ENCODE data around the gene CALY.

CALY gene

GRCh38 chr10:133350950-133351329, 14.2 kb upstream of the CALY start:
- H3K18ac ChIP-seq (ENCODE audit: low read length): no peak overlapping the region
- no CpG with 5 or more reads among the region's 13 CpGs for WGBS (ENCODE audit: extremely low coverage, insufficient coverage, insufficient read length)
- H3K4me2 ChIP-seq (ENCODE audit: low read length): no peak overlapping the region
- no peak overlapping the region for H2BK12ac ChIP-seq (ENCODE audit: low read length)
- no peak overlapping the region for H4K8ac ChIP-seq (ENCODE audit: low read depth, low read length)
- H3K23ac ChIP-seq (ENCODE audit: low read length): no peak overlapping the region
- no peaks in the 10 kb centered on the region for H3K27me3 ChIP-seq (ENCODE audit: insufficient read depth, low read length)
- H3K79me1 ChIP-seq (ENCODE audit: low read length): no peaks in the 10 kb centered on the region
- no peak overlapping the region for H3K9ac ChIP-seq (ENCODE audit: low read length)
- H2AFZ ChIP-seq (ENCODE audit: insufficient read depth, low read length, poor library complexity): no peak overlapping the region
- H4K12ac ChIP-seq (ENCODE audit: low read depth, low read length): no peak overlapping the region
- no peak overlapping the region for H3K27ac ChIP-seq (ENCODE audit: low read depth, low read length)
- H4K91ac ChIP-seq (ENCODE audit: low read depth, low read length): no peak overlapping the region
- no peak overlapping the region for H2BK120ac ChIP-seq (ENCODE audit: insufficient read depth, low read length, poor library complexity)
- no peak overlapping the region for H2AK5ac ChIP-seq (ENCODE audit: low read length)
- peaks cover 1 to 4% of the 10 kb centered on the region in 2 experiments for H3K36me3 ChIP-seq (ENCODE audit: control insufficient read depth in 1 of 2, insufficient read depth in 2 of 2, low read length in 2 of 2)
- no peak overlapping the region for H3K14ac ChIP-seq (ENCODE audit: low read length)
- H3K4ac ChIP-seq (ENCODE audit: low read depth, low read length): no peak overlapping the region
- H3K79me2 ChIP-seq (ENCODE audit: control insufficient read depth, insufficient read depth, low read length, poor library complexity): no peaks in the 10 kb centered on the region
- H3K4me1 ChIP-seq (ENCODE audit: control insufficient read depth in 1 of 2, insufficient read depth in 2 of 2, low read length in 2 of 2): peaks cover 0 to 3% of the 10 kb centered on the region in 2 experiments
- no peak overlapping the region for H2BK5ac ChIP-seq (ENCODE audit: low read depth, low read length, poor library complexity)
- no peak overlapping the region for H3K4me3 ChIP-seq (ENCODE audit: low read depth, low read length)
- H3K9me3 ChIP-seq (ENCODE audit: insufficient read depth, low read depth, low read length): peaks cover 4% of the 10 kb centered on the region
- no peak for DNase-seq

GRCh38 chr10:133350283-133350949, 13.7 kb upstream of the CALY start:
- no peak overlapping the region for H2AFZ ChIP-seq (ENCODE audit: insufficient read depth, low read length, poor library complexity)
- no peak overlapping the region for H3K4me3 ChIP-seq (ENCODE audit: low read depth, low read length)
- no peak overlapping the region for H2AK5ac ChIP-seq (ENCODE audit: low read length)
- no CpG with 5 or more reads among the region's 12 CpGs for WGBS (ENCODE audit: extremely low coverage, insufficient coverage, insufficient read length)
- H3K23ac ChIP-seq (ENCODE audit: low read length): no peak overlapping the region
- no peak overlapping the region for H3K4ac ChIP-seq (ENCODE audit: low read depth, low read length)
- H2BK5ac ChIP-seq (ENCODE audit: low read depth, low read length, poor library complexity): no peak overlapping the region
- no peak overlapping the region for H3K4me2 ChIP-seq (ENCODE audit: low read length)
- H3K27ac ChIP-seq (ENCODE audit: low read depth, low read length): no peak overlapping the region
- H3K36me3 ChIP-seq (ENCODE audit: control insufficient read depth in 1 of 2, insufficient read depth in 2 of 2, low read length in 2 of 2): peaks cover 0 to 4% of the 10 kb centered on the region in 2 experiments
- H3K4me1 ChIP-seq (ENCODE audit: control insufficient read depth in 1 of 2, insufficient read depth in 2 of 2, low read length in 2 of 2): peaks cover 0 to 3% of the 10 kb centered on the region in 2 experiments
- no peak overlapping the region for H3K14ac ChIP-seq (ENCODE audit: low read length)
- DNase-seq: no peak
- no peak overlapping the region for H2BK12ac ChIP-seq (ENCODE audit: low read length)
- no peak overlapping the region for H3K9ac ChIP-seq (ENCODE audit: low read length)
- no peaks in the 10 kb centered on the region for H3K79me2 ChIP-seq (ENCODE audit: control insufficient read depth, insufficient read depth, low read length, poor library complexity)
- H4K8ac ChIP-seq (ENCODE audit: low read depth, low read length): no peak overlapping the region
- H2BK120ac ChIP-seq (ENCODE audit: insufficient read depth, low read length, poor library complexity): no peak overlapping the region
- H3K79me1 ChIP-seq (ENCODE audit: low read length): no peaks in the 10 kb centered on the region
- no peak overlapping the region for H4K12ac ChIP-seq (ENCODE audit: low read depth, low read length)
- H3K18ac ChIP-seq (ENCODE audit: low read length): no peak overlapping the region
- no peaks in the 10 kb centered on the region for H3K27me3 ChIP-seq (ENCODE audit: insufficient read depth, low read length)
- H4K91ac ChIP-seq (ENCODE audit: low read depth, low read length): no peak overlapping the region
- H3K9me3 ChIP-seq (ENCODE audit: insufficient read depth, low read depth, low read length): peaks cover 4% of the 10 kb centered on the region

- Histone ChIP-seq H2BK5ac (ENCODE audit: low read depth, low read length, poor library complexity) (no peak overlapping the region), H3K9me3 (ENCODE audit: insufficient read depth, low read depth, low read length) (peaks cover 4% of the 10 kb centered on the region), H3K36me3 (ENCODE audit: control insufficient read depth in 1 of 2, insufficient read depth in 2 of 2, low read length in 2 of 2) (no peaks in the 10 kb centered on the region)
Observed at GRCh38 chr10:133349577-133350011, 12.9 kb upstream of the CALY start.

GRCh38 chr10:133349160-133349568, 12.5 kb upstream of the CALY start:
- Histone ChIP-seq H4K8ac (ENCODE audit: low read depth, low read length) (no peak overlapping the region), H4K91ac (ENCODE audit: low read depth, low read length) (no peak overlapping the region), H3K14ac (ENCODE audit: low read length) (no peak overlapping the region), H3K79me2 (ENCODE audit: control insufficient read depth, insufficient read depth, low read length, poor library complexity) (no peaks in the 10 kb centered on the region), H3K4me3 (ENCODE audit: low read depth, low read length) (peak overlapping the region; percentile 35), H3K27me3 (ENCODE audit: insufficient read depth, low read length) (no peaks in the 10 kb centered on the region), H4K12ac (ENCODE audit: low read depth, low read length) (no peak overlapping the region), H3K4ac (ENCODE audit: low read depth, low read length) (no peak overlapping the region), H3K18ac (ENCODE audit: low read length) (no peak overlapping the region), H3K4me2 (ENCODE audit: low read length) (no peak overlapping the region), H2BK120ac (ENCODE audit: insufficient read depth, low read length, poor library complexity) (no peak overlapping the region), H2BK12ac (ENCODE audit: low read length) (no peak overlapping the region), H3K23ac (ENCODE audit: low read length) (peak overlapping the region; percentile 91), H2AFZ (ENCODE audit: insufficient read depth, low read length, poor library complexity) (no peak overlapping the region), H2BK5ac (ENCODE audit: low read depth, low read length, poor library complexity) (no peak overlapping the region), H3K27ac (ENCODE audit: low read depth, low read length) (no peak overlapping the region), H3K9me3 (ENCODE audit: insufficient read depth, low read depth, low read length) (peaks cover 4% of the 10 kb centered on the region), H3K9ac (ENCODE audit: low read length) (no peak overlapping the region), H2AK5ac (ENCODE audit: low read length) (no peak overlapping the region), H3K4me1 (ENCODE audit: control insufficient read depth in 1 of 2, insufficient read depth in 2 of 2, low read length in 2 of 2) (peaks cover 0 to 3% of the 10 kb centered on the region in 2 experiments), H3K79me1 (ENCODE audit: low read length) (no peaks in the 10 kb centered on the region), H3K36me3 (ENCODE audit: control insufficient read depth in 1 of 2, insufficient read depth in 2 of 2, low read length in 2 of 2) (no peaks in the 10 kb centered on the region)
- DNase-seq: no peak
- WGBS (ENCODE audit: extremely low coverage, insufficient coverage, insufficient read length): 100% methylated on average over 4 of the region's 8 CpGs

More at GRCh38 chr10:133349577-133350011, 12.9 kb upstream of the CALY start:
- Histone ChIP-seq H2AK5ac (ENCODE audit: low read length) (no peak overlapping the region), H2BK12ac (ENCODE audit: low read length) (no peak overlapping the region), H3K9ac (ENCODE audit: low read length) (no peak overlapping the region), H3K27ac (ENCODE audit: low read depth, low read length) (no peak overlapping the region), H3K79me1 (ENCODE audit: low read length) (no peaks in the 10 kb centered on the region), H4K91ac (ENCODE audit: low read depth, low read length) (no peak overlapping the region), H2AFZ (ENCODE audit: insufficient read depth, low read length, poor library complexity) (no peak overlapping the region), H3K23ac (ENCODE audit: low read length) (no peak overlapping the region), H3K79me2 (ENCODE audit: control insufficient read depth, insufficient read depth, low read length, poor library complexity) (no peaks in the 10 kb centered on the region), H3K27me3 (ENCODE audit: insufficient read depth, low read length) (no peaks in the 10 kb centered on the region), H4K12ac (ENCODE audit: low read depth, low read length) (no peak overlapping the region), H3K4me2 (ENCODE audit: low read length) (no peak overlapping the region), H3K14ac (ENCODE audit: low read length) (no peak overlapping the region), H3K4ac (ENCODE audit: low read depth, low read length) (no peak overlapping the region), H2BK120ac (ENCODE audit: insufficient read depth, low read length, poor library complexity) (no peak overlapping the region), H3K4me3 (ENCODE audit: low read depth, low read length) (no peak overlapping the region), H3K4me1 (ENCODE audit: control insufficient read depth in 1 of 2, insufficient read depth in 2 of 2, low read length in 2 of 2) (peaks cover 0 to 3% of the 10 kb centered on the region in 2 experiments), H4K8ac (ENCODE audit: low read depth, low read length) (no peak overlapping the region), H3K18ac (ENCODE audit: low read length) (no peak overlapping the region)
- no peak for DNase-seq
- WGBS (ENCODE audit: extremely low coverage, insufficient coverage, insufficient read length): no CpG with 5 or more reads among the region's 9 CpGs
